Measurements from ENCODE around the gene PLPP7. TPM values are rescaled to one million over a fixed set of nuclear protein-coding genes. Genes with fewer than 3 reads are reported as not detected.

Gene PLPP7
- polyA plus RNA-seq, 1 of the 3 experiments (the other 2 are of a cell fraction), result 8.6 TPM

- no peaks in the 10 kb centered on the region for H4K20me1 ChIP-seq (ENCODE audit: insufficient read depth)
- peak overlapping the region; percentile 95 for H3K4me2 ChIP-seq
- peak overlapping the region; percentile 88; the same call in 1 of the 2 replicates for H2AFZ ChIP-seq (ENCODE audit: low read depth)
- no peaks in the 10 kb centered on the region for H3K9me3 ChIP-seq
- no peaks in the 10 kb centered on the region for H3F3A ChIP-seq (replicated peaks; ENCODE audit: insufficient read depth)
- TF ChIP-seq, protein P1, sequence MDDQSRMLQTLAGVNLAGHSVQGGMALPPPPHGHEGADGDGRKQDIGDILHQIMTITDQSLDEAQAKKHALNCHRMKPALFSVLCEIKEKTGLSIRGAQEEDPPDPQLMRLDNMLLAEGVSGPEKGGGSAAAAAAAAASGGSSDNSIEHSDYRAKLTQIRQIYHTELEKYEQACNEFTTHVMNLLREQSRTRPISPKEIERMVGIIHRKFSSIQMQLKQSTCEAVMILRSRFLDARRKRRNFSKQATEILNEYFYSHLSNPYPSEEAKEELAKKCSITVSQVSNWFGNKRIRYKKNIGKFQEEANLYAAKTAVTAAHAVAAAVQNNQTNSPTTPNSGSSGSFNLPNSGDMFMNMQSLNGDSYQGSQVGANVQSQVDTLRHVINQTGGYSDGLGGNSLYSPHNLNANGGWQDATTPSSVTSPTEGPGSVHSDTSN (IDR thresholded peaks at IDR 0.05), result no peak
- TF ChIP-seq FOXM1 (IDR thresholded peaks at IDR 0.05; ENCODE audit: low read depth) (no peak), MEF2A (IDR thresholded peaks at IDR 0.05; ENCODE audit: borderline replicate concordance, low read depth) (no peak), JUND (IDR thresholded peaks at IDR 0.05) (no peak), TAF1 (IDR thresholded peaks at IDR 0.05; ENCODE audit: borderline replicate concordance, low read depth, low read length) (no peak), NRF1 (IDR thresholded peaks at IDR 0.05; ENCODE audit: low read depth, low read length) (no peak)
- H3K27me3 ChIP-seq (ENCODE audit: insufficient read depth), result no peaks in the 10 kb centered on the region
- 31% methylated on average over 2 of the region's 34 CpGs for WGBS (ENCODE audit: low lambda C conversion rate)
- H3K79me2 ChIP-seq (ENCODE audit: insufficient read depth), result peaks cover 21% of the 10 kb centered on the region
- H3K36me3 ChIP-seq (replicated peaks in 1 of 2; ENCODE audit: control insufficient read depth in 1 of 2, insufficient read depth in 2 of 2, low read length in 1 of 2), result peaks cover 0 to 7% of the 10 kb centered on the region in 2 experiments
- DNase-seq, result peak; percentile 80
- peaks cover 7 to 29% of the 10 kb centered on the region in 2 experiments; a peak in 2 of 4 replicates for H3K4me1 ChIP-seq (ENCODE audit: control insufficient read depth in 1 of 2, insufficient read depth in 2 of 2, low read depth in 1 of 2, low read length in 1 of 2)
- no peaks in the 10 kb centered on the region for H3K9me2 ChIP-seq
- H3K4me3 ChIP-seq (ENCODE audit: low read depth in 2 of 2, low read length in 1 of 2), result peak overlapping the region; percentile 57 to 66
- ChIA-PET POLR2A (interaction anchor here (0.8 to 1.9 kb wide), 3 partner anchors 11 to 15 kb away, joined by 3 to 6 read pairs (median 3); no protein-coding TSS in a partner anchor), CTCF (interaction anchor here (0.7 to 4.6 kb wide), 7 partner anchors 16 to 112 kb away, joined by 3 to 25 read pairs (median 4); no protein-coding TSS in a partner anchor)
- peak overlapping the region; percentile 50 to 83 for H3K27ac ChIP-seq (ENCODE audit: low read depth in 2 of 2, low read length in 1 of 2)
- H3K9ac ChIP-seq, result peak overlapping the region; percentile 77
These were observed 678 bp downstream of the PLPP7 start for GRCh38 chr9:131290036-131290766.

GRCh38 chr9:131290767-131291370, 1.3 kb downstream of the PLPP7 start:
- peaks cover 7 to 29% of the 10 kb centered on the region in 2 experiments; a peak in 2 of 4 replicates for H3K4me1 ChIP-seq (ENCODE audit: control insufficient read depth in 1 of 2, insufficient read depth in 2 of 2, low read depth in 1 of 2, low read length in 1 of 2)
- ChIA-PET CTCF (interaction anchor here (4.6 kb wide), 1 partner anchor 46 kb away, joined by 25 read pairs; no protein-coding TSS in a partner anchor), POLR2A (no interaction called here)
- H3K27me3 ChIP-seq (ENCODE audit: insufficient read depth), result no peaks in the 10 kb centered on the region
- H3K9me2 ChIP-seq, result no peaks in the 10 kb centered on the region
- no peak overlapping the region for H2AFZ ChIP-seq (ENCODE audit: low read depth)
- H3K4me2 ChIP-seq, result peak overlapping the region; percentile 95
- 94% methylated on average over 10 of the region's 17 CpGs for WGBS (ENCODE audit: low lambda C conversion rate)
- no peaks in the 10 kb centered on the region for H3F3A ChIP-seq (replicated peaks; ENCODE audit: insufficient read depth)
- H3K4me3 ChIP-seq (ENCODE audit: low read depth in 2 of 2, low read length in 1 of 2), result peak overlapping the region; percentile 57 to 66
- H3K9me3 ChIP-seq, result no peaks in the 10 kb centered on the region
- H3K27ac ChIP-seq (ENCODE audit: low read depth in 2 of 2, low read length in 1 of 2), result peak overlapping the region in 1 of 2 experiments; percentile 83; a peak in 1 of 4 replicates
- TF ChIP-seq MXI1 (IDR thresholded peaks at IDR 0.05; ENCODE audit: low read depth, low read length) (no peak), JUND (IDR thresholded peaks at IDR 0.05) (no peak), TEAD4 (IDR thresholded peaks at IDR 0.05; ENCODE audit: borderline replicate concordance, insufficient read depth) (no peak), MEF2A (IDR thresholded peaks at IDR 0.05; ENCODE audit: borderline replicate concordance, low read depth) (no peak), MAX (IDR thresholded peaks at IDR 0.05; ENCODE audit: low read depth) (no peak), GABPA (IDR thresholded peaks at IDR 0.05; ENCODE audit: low read depth) (no peak), FOXJ3 (CRISPR knock-in tag; IDR thresholded peaks at IDR 0.05) (no peak), FOXM1 (IDR thresholded peaks at IDR 0.05; ENCODE audit: low read depth) (no peak), RFX5 (IDR thresholded peaks at IDR 0.05; ENCODE audit: low read length) (no peak)
- peaks cover 21% of the 10 kb centered on the region for H3K79me2 ChIP-seq (ENCODE audit: insufficient read depth)
- no peak for DNase-seq
- H3K36me3 ChIP-seq (replicated peaks in 1 of 2; ENCODE audit: control insufficient read depth in 1 of 2, insufficient read depth in 2 of 2, low read length in 1 of 2), result peaks cover 0 to 7% of the 10 kb centered on the region in 2 experiments
- peak overlapping the region; percentile 77; the same call in 1 of the 2 replicates for H3K9ac ChIP-seq
- no peaks in the 10 kb centered on the region for H4K20me1 ChIP-seq (ENCODE audit: insufficient read depth)

Data from SK-N-SH (cell line).